NCI-H2227 (cell line): ENCODE results near the gene FLNC.

ENCODE experiments used
- DNase-seq: peaks from one replicate; lab custom pipeline; 2025; ENCODE audit not compliant: unreplicated experiment; lab: John Stamatoyannopoulos, UW

Gene FLNC

DNA sequence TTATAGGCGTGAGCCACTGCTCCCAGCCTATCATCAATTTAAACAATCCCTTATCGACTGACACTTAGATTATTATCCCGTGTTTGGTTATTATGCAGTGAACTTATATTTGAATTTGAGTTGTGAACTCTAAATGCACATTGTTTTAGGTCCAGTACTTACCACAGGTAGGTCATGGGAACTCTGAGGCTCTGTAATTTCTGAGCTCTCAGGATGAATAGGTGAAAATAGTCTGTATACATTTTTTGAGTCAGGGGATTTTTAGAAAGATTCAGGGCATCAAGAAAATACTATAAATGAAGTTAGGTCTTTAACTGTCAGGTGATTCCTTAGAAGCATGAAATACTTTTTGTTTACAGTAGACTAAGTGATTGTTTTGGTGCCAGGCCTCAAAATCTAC, 29.6 kb upstream of the FLNC start:
- no peak for DNase-seq

- DNase-seq: no peak
These were observed 29.2 kb upstream of the FLNC start for GRCh38 chr7:128801003-128801402.

- DNase-seq: no peak
These were observed 28.4 kb upstream of the FLNC start for GRCh38 chr7:128801667-128802418.

GRCh38 chr7:128804484-128804883, 25.7 kb upstream of the FLNC start:
- DNase-seq: no peak

DNA sequence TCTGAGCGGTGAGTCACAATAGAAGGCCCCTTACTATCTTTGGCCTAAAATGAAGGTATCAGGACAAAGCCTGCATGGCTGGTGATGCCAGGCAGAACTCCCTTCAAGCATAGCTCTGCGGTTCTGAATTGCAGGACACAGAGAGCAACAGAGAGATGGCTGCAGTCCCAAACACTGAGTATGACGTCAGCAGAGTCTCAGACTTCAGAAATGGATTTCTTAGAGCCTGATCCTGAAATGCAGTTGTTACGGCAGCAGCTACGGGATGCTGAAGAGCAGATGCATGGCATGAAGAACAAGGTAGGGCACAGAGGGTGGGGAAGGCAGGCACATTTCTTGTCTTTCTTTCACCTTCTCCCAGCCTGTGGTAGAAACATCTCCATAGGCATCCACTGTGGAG, 25.0 kb upstream of the FLNC start:
- DNase-seq: no peak

GRCh38 chr7:128807191-128807590, 23.0 kb upstream of the FLNC start:
- no peak for DNase-seq

- DNase-seq: no peak
These were observed 20.8 kb upstream of the FLNC start for GRCh38 chr7:128809363-128809762.

DNA sequence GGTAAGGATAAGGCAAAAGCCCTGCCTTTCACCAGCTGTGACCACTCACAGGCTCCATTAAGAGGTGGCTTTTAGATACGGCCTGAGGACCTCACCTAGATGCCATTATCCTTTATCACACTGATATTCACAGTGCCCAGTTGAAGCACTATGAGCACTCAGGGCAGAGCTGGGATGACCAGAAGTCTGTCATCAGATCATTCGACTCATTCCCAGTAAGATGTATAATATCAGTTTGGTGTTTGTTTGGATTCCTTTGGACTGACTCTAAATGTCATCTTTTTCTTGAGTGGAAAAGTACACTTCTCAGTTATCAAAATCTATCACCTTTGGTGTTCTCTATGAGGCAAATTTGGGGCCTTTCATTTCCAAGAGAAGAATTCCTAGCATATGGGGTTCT, 19.7 kb upstream of the FLNC start:
- DNase-seq: no peak

DNA sequence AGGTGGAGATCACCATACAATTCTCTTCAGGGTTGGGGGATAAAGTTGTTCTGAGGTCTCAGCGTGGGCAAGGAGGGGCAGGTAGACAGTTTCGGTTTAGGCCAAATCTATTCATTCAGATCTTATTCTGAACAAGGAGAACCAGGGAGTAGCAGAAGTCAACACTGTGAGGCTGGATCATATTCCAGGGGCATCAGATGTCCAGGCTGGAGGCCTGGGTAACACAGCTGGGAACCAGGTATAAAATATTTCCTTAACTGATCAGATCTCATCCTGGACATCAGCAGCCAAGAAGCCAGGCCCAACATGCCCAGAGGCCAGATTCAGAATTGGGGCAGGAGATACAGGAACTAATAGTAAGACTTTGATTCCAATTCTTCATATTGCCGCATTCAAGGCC, 19.2 kb upstream of the FLNC start:
- DNase-seq: no peak

DNA sequence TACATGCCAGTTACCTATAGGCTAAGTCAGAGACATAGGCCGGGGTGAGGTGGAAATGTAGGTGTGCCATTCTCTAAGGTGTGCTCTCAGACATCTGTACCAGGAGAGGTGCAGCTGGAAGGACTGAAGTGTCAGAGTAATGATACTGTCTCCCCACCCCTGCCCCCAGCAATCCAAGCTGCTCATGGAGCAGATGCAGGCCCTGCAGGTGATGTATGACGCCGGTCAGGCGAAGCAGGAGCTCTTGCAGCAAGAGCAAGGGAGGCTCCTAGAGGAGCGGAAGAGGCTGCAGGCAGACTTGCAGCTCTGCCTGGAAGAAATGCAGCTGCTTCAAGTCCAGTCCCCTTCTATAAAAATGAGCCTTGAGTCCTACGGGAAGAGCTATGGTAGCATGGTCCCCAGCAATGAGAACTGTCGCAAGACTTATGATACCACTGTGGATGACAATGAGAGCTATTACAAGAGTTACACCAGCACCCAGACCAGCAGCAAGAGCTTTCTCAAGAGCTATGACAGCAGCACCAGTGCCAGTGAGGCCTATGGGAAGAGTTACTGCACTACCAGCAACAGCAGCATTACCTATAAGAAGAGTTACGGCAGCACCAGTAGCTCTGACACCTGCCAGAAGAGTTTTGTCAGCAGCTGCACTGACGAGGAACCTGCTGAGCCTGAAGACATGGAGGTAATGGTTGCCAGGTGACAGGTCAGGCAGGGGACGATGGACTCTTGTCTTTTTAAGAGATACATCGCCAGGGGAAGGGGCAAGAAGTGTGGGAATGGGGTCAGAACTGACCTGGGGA, 18.4 kb upstream of the FLNC start:
- DNase-seq: no peak

DNA sequence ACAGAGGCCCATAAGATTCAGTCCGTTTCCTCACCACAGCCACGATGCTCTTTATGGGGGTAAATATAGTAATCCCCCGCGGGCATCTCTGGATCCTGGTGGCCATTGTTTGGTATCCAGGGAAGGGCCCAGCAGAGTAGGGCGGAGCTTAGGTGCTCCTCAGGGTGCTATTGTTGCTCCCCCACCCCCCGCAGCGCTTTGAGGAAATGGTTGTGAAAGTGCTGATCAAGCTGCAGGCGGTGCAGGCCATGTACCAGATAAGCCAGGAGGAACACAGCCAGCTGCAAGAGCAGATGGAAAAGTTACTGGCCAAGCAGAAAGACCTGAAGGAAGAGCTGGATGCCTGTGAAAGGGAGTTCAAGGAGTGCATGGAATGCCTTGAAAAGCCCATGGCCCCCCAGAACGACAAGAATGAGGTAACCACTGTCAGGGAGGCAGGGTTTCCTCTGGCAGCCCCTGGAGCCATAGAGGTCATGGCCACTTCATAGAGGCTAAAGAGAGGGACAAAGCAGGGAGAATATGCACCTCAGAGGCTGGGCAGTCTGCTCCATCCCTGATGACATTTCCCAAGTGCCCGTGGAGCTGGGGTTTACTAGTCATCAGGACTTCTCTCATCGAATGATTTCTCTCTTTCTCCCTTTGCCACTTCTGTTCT, 17.6 kb upstream of the FLNC start:
- no peak for DNase-seq

- no peak for DNase-seq
These were observed 15.7 kb upstream of the FLNC start for GRCh38 chr7:128814499-128814898.

GRCh38 chr7:128815289-128815942, 14.8 kb upstream of the FLNC start:
- no peak for DNase-seq

DNA sequence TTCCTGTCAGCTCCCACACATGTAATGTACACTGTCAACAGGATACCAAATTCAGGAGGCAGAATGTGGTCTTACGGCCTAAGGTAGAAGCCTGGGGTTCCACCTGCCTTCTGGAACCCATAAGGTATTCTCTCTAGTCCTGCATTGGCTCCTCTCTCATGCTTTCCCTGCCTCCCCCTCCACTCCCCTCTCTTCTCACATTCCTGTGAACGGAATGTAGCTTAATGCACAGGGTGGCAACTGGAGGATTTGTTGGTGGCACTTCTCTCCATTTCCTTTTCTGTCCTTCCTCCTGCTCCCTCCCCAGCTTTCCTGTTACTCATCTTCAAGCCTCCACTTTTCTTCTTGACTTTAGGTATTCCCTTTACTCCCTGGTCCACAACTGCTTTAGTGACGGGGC, 11.5 kb upstream of the FLNC start:
- no peak for DNase-seq

- DNase-seq: no peak
These were observed 8.5 kb upstream of the FLNC start for GRCh38 chr7:128821724-128822123.

DNA sequence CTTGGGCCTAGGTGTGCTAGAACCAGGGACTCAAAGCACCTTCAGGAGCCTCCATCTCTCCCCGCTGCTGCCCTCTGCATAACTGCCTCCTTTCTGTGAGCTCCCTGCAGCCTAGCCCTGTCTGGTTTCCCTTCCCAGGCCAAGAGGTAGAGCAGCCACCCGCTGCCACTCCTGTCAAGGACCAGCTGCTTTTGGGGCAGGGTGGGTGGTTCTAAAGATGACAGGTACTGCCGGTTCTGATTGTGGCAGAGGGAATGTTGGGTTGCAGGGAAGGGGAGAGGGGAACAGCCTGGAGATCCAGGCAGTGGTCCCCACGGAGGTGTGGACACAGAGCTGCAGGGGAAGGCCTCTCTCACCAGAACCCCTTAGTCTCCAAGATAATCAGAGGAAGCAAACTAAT, 3.7 kb upstream of the FLNC start:
- no peak for DNase-seq

- no peak for DNase-seq
These were observed 3.3 kb upstream of the FLNC start for GRCh38 chr7:128826916-128827247.

GRCh38 chr7:128827248-128827958, 2.8 kb upstream of the FLNC start:
- no peak for DNase-seq

GRCh38 chr7:128827971-128828711, 2.1 kb upstream of the FLNC start:
- DNase-seq: no peak

GRCh38 chr7:128829391-128830166, 627 bp upstream of the FLNC start:
- DNase-seq: no peak
